Astrocyte of the spinal cord (primary cell): ENCODE data around the gene C11orf91.
A peak's percentile ranks its signal among the peaks of the same experiment; 100 is the strongest.
"Not testable (repeated sequence)": the region's sequence is repeated elsewhere in the genome, so short reads cannot be mapped to it uniquely, and the experiment has no call there.

ENCODE experiments used
- DNase-seq: peaks from one replicate; pipeline ENCODE4 v3.0.0; 2011; ENCODE audit warnings: low read depth, low spot score
- H3K4me3 ChIP-seq: 2 replicates; pipeline ENCODE4 v1.5.1; 2011; ENCODE audit warnings: low read depth, mild to moderate bottlenecking, low read length, moderate library complexity
- in situ Hi-C: cut with HindIII; loops from 2 replicates; pipeline ENCODE4 v1.10.0; 2017; ENCODE audit warnings: low sequenced_read_pairs
- TF ChIP-seq, protein P1 (sequence below): IDR thresholded peaks from 2 replicates; pipeline ENCODE4 v1.5.1; 2012; ENCODE audit warnings: low read depth, mild to moderate bottlenecking, low read length, inconsistent platforms

C11orf91 gene

DNA sequence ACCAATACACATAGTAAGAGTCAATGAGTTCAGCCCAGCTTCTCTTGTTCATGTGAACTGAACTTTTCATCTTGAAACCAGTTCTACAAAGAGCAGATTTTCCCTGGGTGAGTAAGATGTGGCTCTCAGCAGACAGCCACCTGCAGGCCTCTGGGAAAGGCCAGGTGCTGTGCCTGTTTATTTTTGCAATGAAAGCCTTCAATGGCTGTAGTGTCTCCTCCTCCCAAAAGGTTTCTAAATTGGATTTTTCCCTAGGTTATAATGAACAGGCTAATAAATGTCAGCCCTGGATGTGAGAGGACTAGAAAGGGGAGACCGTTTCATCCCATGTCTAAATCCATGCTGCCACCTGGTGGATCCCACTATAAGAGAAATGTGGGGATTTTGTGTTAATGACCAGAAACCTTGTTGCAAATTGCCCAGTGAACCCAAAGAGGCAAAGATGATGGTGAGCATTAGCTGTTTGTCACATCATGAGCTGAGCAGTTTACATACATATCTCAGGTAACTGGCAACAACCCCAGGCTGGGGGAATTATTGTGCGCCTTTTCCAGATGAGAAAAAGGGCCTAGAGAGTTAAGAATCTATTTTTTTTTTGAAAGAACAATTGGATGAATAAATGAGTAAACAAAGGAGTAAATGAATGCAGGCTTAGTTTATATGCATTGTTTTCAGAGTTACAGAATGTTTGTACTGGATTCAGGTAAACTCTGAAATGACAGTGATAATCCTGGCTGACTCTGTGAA, 12.7 kb downstream of the C11orf91 start:
- peak; percentile 80 for DNase-seq
- H3K4me3 ChIP-seq, result no peak overlapping the region
- TF ChIP-seq, protein P1, sequence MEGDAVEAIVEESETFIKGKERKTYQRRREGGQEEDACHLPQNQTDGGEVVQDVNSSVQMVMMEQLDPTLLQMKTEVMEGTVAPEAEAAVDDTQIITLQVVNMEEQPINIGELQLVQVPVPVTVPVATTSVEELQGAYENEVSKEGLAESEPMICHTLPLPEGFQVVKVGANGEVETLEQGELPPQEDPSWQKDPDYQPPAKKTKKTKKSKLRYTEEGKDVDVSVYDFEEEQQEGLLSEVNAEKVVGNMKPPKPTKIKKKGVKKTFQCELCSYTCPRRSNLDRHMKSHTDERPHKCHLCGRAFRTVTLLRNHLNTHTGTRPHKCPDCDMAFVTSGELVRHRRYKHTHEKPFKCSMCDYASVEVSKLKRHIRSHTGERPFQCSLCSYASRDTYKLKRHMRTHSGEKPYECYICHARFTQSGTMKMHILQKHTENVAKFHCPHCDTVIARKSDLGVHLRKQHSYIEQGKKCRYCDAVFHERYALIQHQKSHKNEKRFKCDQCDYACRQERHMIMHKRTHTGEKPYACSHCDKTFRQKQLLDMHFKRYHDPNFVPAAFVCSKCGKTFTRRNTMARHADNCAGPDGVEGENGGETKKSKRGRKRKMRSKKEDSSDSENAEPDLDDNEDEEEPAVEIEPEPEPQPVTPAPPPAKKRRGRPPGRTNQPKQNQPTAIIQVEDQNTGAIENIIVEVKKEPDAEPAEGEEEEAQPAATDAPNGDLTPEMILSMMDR, result peak; percentile 66
- in situ Hi-C loops, result no loop called here

DNA sequence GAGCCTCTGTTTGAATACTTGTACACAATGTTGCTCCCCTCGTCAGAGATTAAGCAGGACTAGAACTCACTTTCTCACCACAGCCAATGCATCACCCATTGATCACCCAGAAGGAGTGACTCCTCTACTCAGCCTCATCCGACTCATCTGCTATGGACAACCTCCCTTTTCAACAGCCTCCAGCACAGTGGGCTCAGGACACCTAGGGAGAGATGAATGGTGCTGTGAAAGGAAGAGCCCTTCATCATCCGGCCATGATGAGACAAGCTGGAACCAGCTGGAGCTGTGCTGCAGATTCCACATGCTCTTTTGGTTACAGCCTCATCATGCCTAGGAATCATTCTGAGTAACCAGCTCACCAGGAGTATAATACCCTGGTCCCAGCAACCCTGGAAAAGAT, 15.5 kb downstream of the C11orf91 start:
- H3K4me3 ChIP-seq, result no peak overlapping the region
- in situ Hi-C loops, result no loop called here
- no peak for DNase-seq
- TF ChIP-seq, protein P1, result no peak

DNA sequence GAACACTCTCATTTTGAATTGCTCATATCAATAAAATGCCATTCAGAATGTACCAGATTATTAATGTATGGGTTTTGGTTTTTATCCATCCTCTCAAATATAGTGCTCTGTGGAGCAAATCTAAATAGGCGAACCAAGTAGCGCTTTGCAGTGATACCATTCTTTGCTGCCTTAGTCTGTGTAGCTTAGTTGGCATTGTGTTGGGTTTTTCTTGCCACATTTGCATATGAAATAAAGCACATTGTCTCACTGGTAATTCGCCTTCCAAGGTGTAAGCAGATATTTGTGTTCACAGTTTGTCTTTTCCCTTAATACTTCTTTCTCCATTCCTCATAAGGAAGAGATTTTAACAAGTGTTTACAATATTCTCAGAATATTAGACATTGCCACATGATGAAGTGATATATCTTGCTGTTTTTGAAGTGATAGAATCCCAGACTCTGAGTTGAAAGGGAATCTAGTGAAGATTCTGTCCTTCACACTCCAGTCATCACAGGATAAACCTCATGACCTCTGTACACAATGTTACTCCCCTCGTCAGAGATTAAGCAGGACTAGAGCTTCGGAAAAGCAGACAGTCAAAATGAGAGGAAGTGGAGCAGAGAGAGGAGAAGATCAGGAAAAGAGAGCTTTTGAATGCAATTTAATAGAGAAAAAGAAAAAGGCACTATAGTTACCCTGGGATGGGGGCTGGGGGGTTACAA, 16.5 kb downstream of the C11orf91 start:
- no peak overlapping the region for H3K4me3 ChIP-seq
- no peak for DNase-seq
- TF ChIP-seq, protein P1, result no peak
- in situ Hi-C loops, result no loop called here

DNA sequence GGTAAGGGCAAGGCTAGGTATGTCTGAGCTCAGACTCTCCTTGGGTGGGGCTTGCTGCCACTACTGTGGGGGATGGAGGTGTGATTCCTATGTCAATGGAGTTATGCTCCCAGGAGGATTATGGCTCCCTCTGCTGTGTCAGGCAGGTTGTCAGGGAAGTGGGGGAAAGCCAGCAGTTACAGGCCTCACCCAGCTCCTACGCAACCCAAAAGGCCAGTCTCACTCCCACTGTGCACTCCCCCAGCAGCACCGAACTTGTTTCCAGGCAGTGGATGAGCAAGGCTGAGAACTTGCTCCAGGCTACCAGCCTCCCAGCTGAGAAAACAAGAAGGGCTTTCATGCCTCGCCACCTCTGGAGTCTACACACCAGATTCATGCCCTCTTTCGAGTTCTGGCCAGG, 18.2 kb downstream of the C11orf91 start:
- DNase-seq, result peak; percentile 48
- in situ Hi-C loops, result no loop called here
- TF ChIP-seq, protein P1, result peak; percentile 45
- no peak overlapping the region for H3K4me3 ChIP-seq

DNA sequence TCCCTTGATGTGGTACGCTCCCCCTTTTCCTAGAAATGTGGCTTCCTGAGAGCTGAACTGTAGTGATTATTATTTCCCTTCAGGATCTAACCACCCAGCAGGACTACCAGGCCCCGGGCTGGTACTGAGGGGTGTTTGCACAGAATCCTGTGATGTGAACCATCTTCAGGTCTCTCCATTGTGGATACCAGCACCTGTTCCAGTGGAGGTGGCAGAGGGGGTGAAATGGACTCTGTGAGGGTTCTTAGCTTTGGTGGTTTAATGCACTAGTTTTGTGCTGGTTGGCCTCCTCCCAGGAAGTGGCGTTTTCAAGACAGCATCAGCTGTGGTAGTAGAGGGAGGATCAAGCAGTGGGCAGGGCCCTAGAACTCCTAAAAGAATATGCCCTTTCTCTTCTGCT, 18.6 kb downstream of the C11orf91 start:
- no peak for DNase-seq
- TF ChIP-seq, protein P1, result no peak
- in situ Hi-C loops, result no loop called here
- H3K4me3 ChIP-seq, result no peak overlapping the region

DNA sequence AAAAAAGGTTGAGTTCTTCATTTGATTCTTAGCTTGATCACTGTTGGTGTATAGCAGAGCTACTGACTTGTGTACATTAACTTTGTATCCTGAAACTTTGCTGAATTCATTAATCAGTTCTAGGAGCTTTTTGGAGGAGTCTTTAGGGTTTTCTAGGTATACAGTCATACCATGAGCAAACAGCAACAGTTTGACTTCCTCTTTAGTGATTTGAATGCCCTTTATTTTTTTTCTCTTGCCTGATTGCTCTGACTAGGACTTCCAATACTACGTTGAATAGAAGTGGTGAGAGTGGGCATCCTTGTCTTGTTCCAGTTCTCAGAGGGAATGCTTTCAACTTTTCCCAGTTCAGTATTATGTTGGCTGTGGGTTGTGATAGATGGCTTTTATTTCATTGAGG, 22.0 kb downstream of the C11orf91 start:
- in situ Hi-C loops, DNase-seq, H3K4me3 ChIP-seq: not testable (repeated sequence)

DNA sequence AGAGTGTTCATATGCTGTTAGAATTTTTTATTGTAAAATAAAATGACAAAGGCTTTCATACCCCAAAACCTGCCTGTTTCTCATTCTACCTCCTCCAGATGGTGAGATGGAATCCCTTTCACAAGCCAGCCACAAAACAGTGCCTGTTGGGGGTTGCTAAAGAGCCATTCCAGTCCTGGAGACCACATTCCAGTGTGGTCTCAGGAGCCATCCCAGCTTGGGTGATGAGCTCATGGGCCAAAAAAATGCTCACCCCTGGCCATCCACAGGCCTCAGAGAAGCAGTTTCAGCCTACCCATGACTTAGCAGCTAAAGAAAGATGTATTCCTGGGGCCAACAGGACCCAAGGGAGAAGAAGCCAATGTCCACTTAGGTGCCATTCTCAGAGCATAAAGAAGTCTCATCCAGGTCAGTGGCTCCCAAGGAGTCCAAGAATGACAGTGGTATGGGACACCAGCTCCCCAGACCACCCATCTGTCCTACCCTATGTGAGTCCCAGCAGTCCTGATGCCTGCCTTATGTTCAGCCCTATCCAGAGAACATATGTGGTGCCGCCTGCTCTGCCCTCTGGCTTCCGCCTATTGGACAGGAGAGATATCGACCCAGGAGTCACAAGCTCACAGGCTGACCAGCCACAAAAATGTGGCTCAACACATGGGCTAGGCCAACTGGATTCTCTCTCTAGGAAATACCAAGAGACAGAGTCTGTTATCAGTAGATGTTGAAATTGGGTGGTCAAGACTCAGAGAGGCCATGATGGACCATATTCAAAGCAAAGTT, 26.4 kb downstream of the C11orf91 start:
- TF ChIP-seq, protein P1, result no peak
- no peak overlapping the region for H3K4me3 ChIP-seq
- peak; percentile 68 for DNase-seq
- in situ Hi-C loops, result no loop called here
